Liver (tissue), 9 donors: Measurements from ENCODE around the gene IL1R2. TPM values are rescaled to one million over a fixed set of nuclear protein-coding genes. Genes with fewer than 3 reads are reported as not detected.

Experiments used
- DNase-seq: peaks from one replicate; pipeline ENCODE4 v3.0.0-alpha.2; 2017; ENCODE audit warnings: low spot score
- H3K27ac ChIP-seq, 2 donors: one replicate each; pipeline ENCODE4 v1.7.0; 2013; ENCODE audit warnings: inconsistent platforms in 2 of 2, low read length in 2 of 2, control low read depth in 1 of 2, low read depth in 1 of 2, mild to moderate bottlenecking in 1 of 2
- H3K27me3 ChIP-seq, 4 donors: one replicate each; pipeline versions ENCODE4 v1.6.1 to v1.7.0; 2013; ENCODE audit warnings: low read length in 3 of 4, inconsistent platforms in 1 of 4, mild to moderate bottlenecking in 1 of 4, moderate library complexity in 1 of 4; ENCODE audit not compliant: control insufficient read depth in 4 of 4, insufficient read depth in 4 of 4
- H3K36me3 ChIP-seq, 4 donors: one replicate each; pipeline versions ENCODE4 v1.6.1 to v1.7.0; 2013; ENCODE audit warnings: low read length in 3 of 4, mild to moderate bottlenecking in 3 of 4, low read depth in 1 of 4, moderate library complexity in 1 of 4; ENCODE audit not compliant: control insufficient read depth in 4 of 4, insufficient read depth in 3 of 4
- H3K4me1 ChIP-seq, 4 donors: one replicate each; pipeline versions ENCODE4 v1.6.1 to v1.7.0; 2013; ENCODE audit warnings: low read length in 3 of 4, mild to moderate bottlenecking in 3 of 4, moderate library complexity in 1 of 4; ENCODE audit not compliant: control insufficient read depth in 4 of 4, insufficient read depth in 4 of 4
- H3K4me3 ChIP-seq, 3 donors: one replicate each; pipeline versions ENCODE4 v1.6.1 to v1.7.0; 2013; ENCODE audit warnings: low read length in 3 of 3, control low read depth in 1 of 3, low read depth in 1 of 3, mild to moderate bottlenecking in 1 of 3
- H3K9ac ChIP-seq, 2 donors: one replicate each; pipeline ENCODE4 v1.7.0; 2013; ENCODE audit warnings: low read length in 2 of 2, mild to moderate bottlenecking in 2 of 2, moderate library complexity in 2 of 2, control low read depth in 1 of 2, low read depth in 1 of 2
- H3K9me3 ChIP-seq, 4 donors: one replicate each; pipeline versions ENCODE4 v1.6.1 to v1.7.0; 2013; ENCODE audit warnings: low read length in 3 of 4; ENCODE audit not compliant: control insufficient read depth in 4 of 4
- ATF3 ChIP-seq: IDR thresholded peaks from 2 replicates; pipeline ENCODE4 v1.6.1; 2016; ENCODE audit warnings: antibody characterized with exemption
- EGR1 ChIP-seq, 2 donors: IDR thresholded peaks; 2 replicates each; pipeline ENCODE4 v1.6.1; 2016 to 2018; ENCODE audit warnings: antibody characterized with exemption in 2 of 2, low read depth in 2 of 2
- FOXA1 ChIP-seq: IDR thresholded peaks from 2 replicates; pipeline ENCODE4 v1.6.1; 2016; ENCODE audit warnings: antibody characterized with exemption
- FOXA2 ChIP-seq: IDR thresholded peaks from 2 replicates; pipeline ENCODE4 v1.6.1; 2016; ENCODE audit warnings: antibody characterized with exemption
- GABPA ChIP-seq, 2 donors: IDR thresholded peaks in 1 of 2; conservative IDR thresholded peaks in 1 of 2; 2 replicates each; pipeline ENCODE4 v1.6.1; 2016; ENCODE audit warnings: antibody characterized with exemption in 2 of 2, mild to moderate bottlenecking in 1 of 2, moderate library complexity in 1 of 2
- HNF4A ChIP-seq, 2 donors: conservative IDR thresholded peaks; 2 replicates each; pipeline ENCODE4 v1.6.1; 2016; ENCODE audit warnings: antibody characterized with exemption in 2 of 2, mild to moderate bottlenecking in 2 of 2
- HNF4G ChIP-seq: IDR thresholded peaks from 2 replicates; pipeline ENCODE4 v1.6.1; 2016; ENCODE audit warnings: antibody characterized with exemption
- JUND ChIP-seq, 2 donors: IDR thresholded peaks; 2 replicates each; pipeline ENCODE4 v1.6.1; 2016; ENCODE audit warnings: antibody characterized with exemption in 2 of 2
- NR2F2 ChIP-seq: IDR thresholded peaks from 2 replicates; pipeline ENCODE4 v1.6.1; 2016; ENCODE audit warnings: antibody characterized with exemption
- RAD21 ChIP-seq, 2 donors: IDR thresholded peaks; 2 replicates each; pipeline ENCODE4 v1.6.1; 2016; ENCODE audit warnings: antibody characterized with exemption in 2 of 2, mild to moderate bottlenecking in 2 of 2
- REST ChIP-seq: IDR thresholded peaks from 2 replicates; pipeline ENCODE4 v1.6.1; 2016; ENCODE audit warnings: antibody characterized with exemption, mild to moderate bottlenecking
- RXRA ChIP-seq, 2 donors: IDR thresholded peaks; 2 replicates each; pipeline ENCODE4 v1.6.1; 2017 to 2018; ENCODE audit warnings: antibody characterized with exemption in 2 of 2, mild to moderate bottlenecking in 1 of 2
- SP1 ChIP-seq: IDR thresholded peaks from 2 replicates; pipeline ENCODE4 v1.6.1; 2018; ENCODE audit warnings: antibody characterized with exemption, mild to moderate bottlenecking
- TAF1 ChIP-seq: conservative IDR thresholded peaks from 2 replicates; pipeline ENCODE4 v1.6.1; 2016; ENCODE audit warnings: antibody characterized with exemption, mild to moderate bottlenecking
- YY1 ChIP-seq: IDR thresholded peaks from 2 replicates; pipeline ENCODE4 v1.6.1; 2016; ENCODE audit warnings: antibody characterized with exemption, mild to moderate bottlenecking
- WGBS: extraction: QIAGEN DNeasy Blood & Tissue Kit; methylation state at CpG from one replicate; pipeline ENCODE4 v1.1.7; 2013; 5-methylcytosine and 5-hydroxymethylcytosine counted together
- polyA plus RNA-seq, 2 donors: library from polyadenylated mRNA; stranded (reverse) in 1 of 2; unstranded in 1 of 2; fragments of 200-250 nt in 1 of 2; fragments of >200 nt in 1 of 2; fragmentation: Nextera tagmentation in 1 of 2; extraction: Ambion mirVana in 1 of 2; gene quantifications; one replicate each; pipeline versions ENCODE4 v1.2.1 to v1.2.3, GENCODE V29; 2013 to 2015
- total RNA-seq, 2 donors: library from RNA; depleted of rRNA; stranded (reverse); fragments of >200 nt; gene quantifications; one replicate each; pipeline ENCODE4 v1.2.3, GENCODE V29; 2014
- TF ChIP-seq, protein P1 (sequence below): IDR thresholded peaks from 2 replicates; pipeline ENCODE4 v1.6.1; 2016; ENCODE audit warnings: antibody characterized with exemption
- TF ChIP-seq, protein P2 (sequence below): IDR thresholded peaks from 2 replicates; pipeline ENCODE4 v1.6.1; 2016; ENCODE audit warnings: antibody characterized with exemption
- TF ChIP-seq, protein P3 (sequence below): fragments of 150-350 bp; IDR thresholded peaks from 2 replicates; pipeline ENCODE4 v1.5.1; 2017; ENCODE audit warnings: improper control_type of control experiment, low read depth, low read length; ENCODE audit not compliant: missing input control
- donor health status: healthy.
- donor health status: healthy.
- donor health status: healthy.
- donor health status: healthy.
- donor health status: healthy.

Gene IL1R2
- total and polyA plus RNA-seq, 4 donors = 3.7 to 28.2 (median 7.3) TPM

DNA sequence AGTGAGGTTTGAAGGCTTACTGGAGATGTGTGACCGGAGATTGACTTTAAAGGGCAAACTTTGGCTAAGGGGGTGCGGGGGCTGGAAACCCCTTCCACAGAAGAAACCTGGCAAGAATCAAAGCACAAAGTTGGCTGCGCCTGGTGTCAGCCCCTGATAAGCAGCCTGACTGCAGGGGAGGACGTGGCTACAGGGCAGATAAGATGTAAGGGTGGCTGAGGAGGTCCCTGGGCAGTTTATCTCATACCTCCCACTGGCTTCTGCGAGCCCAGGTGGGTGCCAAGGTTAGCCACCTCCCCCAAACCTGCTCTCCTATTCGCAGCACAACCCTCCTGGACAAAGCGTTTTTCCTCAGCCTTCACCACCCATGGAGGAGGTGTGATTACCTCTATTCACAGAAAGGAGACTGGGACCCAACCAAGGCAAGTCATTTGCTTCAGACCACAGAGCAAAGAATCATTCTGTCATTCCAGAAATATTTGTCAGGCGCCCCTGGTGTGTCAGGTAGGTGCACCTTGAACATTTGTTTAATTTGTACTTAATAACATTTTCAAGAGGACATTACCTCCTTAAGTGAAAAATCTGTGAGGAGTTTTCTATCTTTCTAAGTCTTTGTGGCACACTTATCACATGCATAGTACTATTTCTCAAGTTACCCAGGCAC is 77.7 kb downstream of the IL1R2 start:
- no peaks in the 10 kb centered on the region for H3K36me3 ChIP-seq
- peak; percentile 47 for DNase-seq
- H3K27ac ChIP-seq = peak overlapping the region; percentile 84 to 93
- TF ChIP-seq, protein P1, sequence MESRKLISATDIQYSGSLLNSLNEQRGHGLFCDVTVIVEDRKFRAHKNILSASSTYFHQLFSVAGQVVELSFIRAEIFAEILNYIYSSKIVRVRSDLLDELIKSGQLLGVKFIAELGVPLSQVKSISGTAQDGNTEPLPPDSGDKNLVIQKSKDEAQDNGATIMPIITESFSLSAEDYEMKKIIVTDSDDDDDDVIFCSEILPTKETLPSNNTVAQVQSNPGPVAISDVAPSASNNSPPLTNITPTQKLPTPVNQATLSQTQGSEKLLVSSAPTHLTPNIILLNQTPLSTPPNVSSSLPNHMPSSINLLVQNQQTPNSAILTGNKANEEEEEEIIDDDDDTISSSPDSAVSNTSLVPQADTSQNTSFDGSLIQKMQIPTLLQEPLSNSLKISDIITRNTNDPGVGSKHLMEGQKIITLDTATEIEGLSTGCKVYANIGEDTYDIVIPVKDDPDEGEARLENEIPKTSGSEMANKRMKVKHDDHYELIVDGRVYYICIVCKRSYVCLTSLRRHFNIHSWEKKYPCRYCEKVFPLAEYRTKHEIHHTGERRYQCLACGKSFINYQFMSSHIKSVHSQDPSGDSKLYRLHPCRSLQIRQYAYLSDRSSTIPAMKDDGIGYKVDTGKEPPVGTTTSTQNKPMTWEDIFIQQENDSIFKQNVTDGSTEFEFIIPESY = no peak
- no peak for TF ChIP-seq GABPA (IDR thresholded peaks at IDR 0.05 in 1 of 2, conservative IDR thresholded peaks at IDR 0.05 in 1 of 2)
- TF ChIP-seq RAD21 (IDR thresholded peaks at IDR 0.05) = no peak
- TF ChIP-seq NR2F2 = no peak
- no peak for TF ChIP-seq JUND (IDR thresholded peaks at IDR 0.05)
- H3K9ac ChIP-seq = peak overlapping the region; percentile 33 to 70
- H3K4me3 ChIP-seq = no peak overlapping the region
- no peaks in the 10 kb centered on the region for H3K27me3 ChIP-seq
- peaks cover 12 to 28% (median 18%) of the 10 kb centered on the region in 4 donors for H3K4me1 ChIP-seq
- 83% methylated on average over 8 of the region's 8 CpGs for WGBS
- peaks cover 0 to 12% (median 1%) of the 10 kb centered on the region in 4 donors for H3K9me3 ChIP-seq

GRCh38 chr2:102070058-102070642 is 78.4 kb downstream of the IL1R2 start:
- Histone ChIP-seq H3K36me3 (no peaks in the 10 kb centered on the region), H3K9me3 (peaks cover 0 to 9% (median 1%) of the 10 kb centered on the region in 4 donors), H3K9ac (peak overlapping the region; percentile 81 to 92), H3K4me3 (peak overlapping the region; percentile 15 to 39 (median 17)), H3K27ac (peak overlapping the region; percentile 84 to 93), H3K4me1 (peaks cover 6 to 21% (median 14%) of the 10 kb centered on the region in 4 donors), H3K27me3 (no peaks in the 10 kb centered on the region)
- TF ChIP-seq NR2F2 = peak; percentile 94
- TF ChIP-seq JUND (IDR thresholded peaks at IDR 0.05) = peak; percentile 67 to 79
- TF ChIP-seq SP1 = peak; percentile 91
- TF ChIP-seq, protein P1 = peak; percentile 48
- peak; percentile 78 for TF ChIP-seq REST
- peak in 1 of 2 donors; percentile 16 for TF ChIP-seq GABPA (IDR thresholded peaks at IDR 0.05 in 1 of 2, conservative IDR thresholded peaks at IDR 0.05 in 1 of 2)
- peak; percentile 91 to 94 for TF ChIP-seq RXRA (IDR thresholded peaks at IDR 0.05)
- TF ChIP-seq YY1 = peak; percentile 87
- TF ChIP-seq FOXA2 = no peak
- TF ChIP-seq, protein P2, sequence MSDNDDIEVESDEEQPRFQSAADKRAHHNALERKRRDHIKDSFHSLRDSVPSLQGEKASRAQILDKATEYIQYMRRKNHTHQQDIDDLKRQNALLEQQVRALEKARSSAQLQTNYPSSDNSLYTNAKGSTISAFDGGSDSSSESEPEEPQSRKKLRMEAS = peak; percentile 50
- peak; percentile 57 for TF ChIP-seq TAF1
- TF ChIP-seq ATF3 = no peak
- peak; percentile 82 to 83 for TF ChIP-seq RAD21 (IDR thresholded peaks at IDR 0.05)
- no peak for TF ChIP-seq EGR1 (IDR thresholded peaks at IDR 0.05; ENCODE audit: low read depth in 2 of 2)
- TF ChIP-seq, protein P3, sequence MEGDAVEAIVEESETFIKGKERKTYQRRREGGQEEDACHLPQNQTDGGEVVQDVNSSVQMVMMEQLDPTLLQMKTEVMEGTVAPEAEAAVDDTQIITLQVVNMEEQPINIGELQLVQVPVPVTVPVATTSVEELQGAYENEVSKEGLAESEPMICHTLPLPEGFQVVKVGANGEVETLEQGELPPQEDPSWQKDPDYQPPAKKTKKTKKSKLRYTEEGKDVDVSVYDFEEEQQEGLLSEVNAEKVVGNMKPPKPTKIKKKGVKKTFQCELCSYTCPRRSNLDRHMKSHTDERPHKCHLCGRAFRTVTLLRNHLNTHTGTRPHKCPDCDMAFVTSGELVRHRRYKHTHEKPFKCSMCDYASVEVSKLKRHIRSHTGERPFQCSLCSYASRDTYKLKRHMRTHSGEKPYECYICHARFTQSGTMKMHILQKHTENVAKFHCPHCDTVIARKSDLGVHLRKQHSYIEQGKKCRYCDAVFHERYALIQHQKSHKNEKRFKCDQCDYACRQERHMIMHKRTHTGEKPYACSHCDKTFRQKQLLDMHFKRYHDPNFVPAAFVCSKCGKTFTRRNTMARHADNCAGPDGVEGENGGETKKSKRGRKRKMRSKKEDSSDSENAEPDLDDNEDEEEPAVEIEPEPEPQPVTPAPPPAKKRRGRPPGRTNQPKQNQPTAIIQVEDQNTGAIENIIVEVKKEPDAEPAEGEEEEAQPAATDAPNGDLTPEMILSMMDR = peak; percentile 19
- TF ChIP-seq FOXA1 = peak; percentile 69
- peak; percentile 55 to 76 for TF ChIP-seq HNF4A (conservative IDR thresholded peaks at IDR 0.05)
- peak; percentile 15 for TF ChIP-seq HNF4G
- 18% methylated on average over 8 of the region's 8 CpGs for WGBS
- DNase-seq = peak; percentile 66
